Measurements from ENCODE around the gene KLF16.
A peak's percentile ranks its signal among the peaks of the same experiment; 100 is the strongest.

The KLF16 gene

DNA sequence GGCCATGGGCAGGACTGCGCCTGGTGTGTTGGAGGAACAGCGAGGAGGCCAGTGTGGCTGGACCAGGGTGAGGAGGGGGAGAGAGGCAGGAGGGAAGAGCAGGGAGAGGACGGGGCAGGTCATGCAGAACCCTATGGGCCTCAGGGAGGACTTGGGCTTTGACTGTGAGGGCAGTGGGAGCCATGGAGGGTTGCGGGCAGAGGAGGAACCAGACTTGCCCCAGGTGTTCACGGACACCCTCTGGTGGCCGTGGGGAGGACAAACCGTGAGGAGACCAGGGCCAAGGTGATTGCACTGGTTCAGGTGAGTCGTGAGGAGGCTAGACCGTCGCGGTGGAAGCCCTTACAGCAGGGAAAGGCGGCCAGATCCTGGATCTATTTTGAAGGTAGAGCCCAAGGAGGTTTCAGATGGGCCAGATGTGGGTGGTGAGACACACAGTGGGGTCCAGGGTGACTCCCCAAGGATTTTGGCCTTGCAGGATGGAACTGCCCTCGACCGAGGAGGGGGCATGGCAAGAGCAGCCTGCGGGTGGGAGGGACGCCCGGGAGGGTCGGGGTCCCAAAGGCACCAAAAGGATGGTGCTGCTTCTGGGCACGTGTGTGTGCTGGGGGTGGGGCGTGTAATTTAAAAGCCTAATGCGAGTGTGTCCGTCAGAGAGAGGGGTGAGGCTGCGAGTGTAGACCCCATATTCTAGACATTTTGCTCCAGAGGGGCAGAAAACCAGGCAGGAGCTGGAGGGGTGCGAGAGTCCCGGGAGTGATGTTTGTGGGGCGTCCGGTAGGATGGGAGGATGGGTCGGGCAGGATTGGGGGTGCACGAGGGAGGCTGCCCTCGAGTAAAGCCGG lies 12.3 kb downstream of the KLF16 start:
- H3K27ac ChIP-seq (ENCODE audit: low read depth, low read length, poor library complexity, severe bottlenecking): no peak overlapping the region
- no peak overlapping the region for H3K4me3 ChIP-seq (ENCODE audit: low read depth, low read length, poor library complexity, severe bottlenecking)
- H4K20me1 ChIP-seq (ENCODE audit: insufficient read depth, low read length): no peaks in the 10 kb centered on the region
- TF ChIP-seq EZH2 (IDR thresholded peaks at IDR 0.05; ENCODE audit: borderline replicate concordance, low read length) (no peak), CTCF (IDR thresholded peaks at IDR 0.05; ENCODE audit: low read length) (peak; percentile 55)
- no peak overlapping the region for H3K4me2 ChIP-seq (ENCODE audit: low read length)
- H3K79me2 ChIP-seq (ENCODE audit: insufficient read depth, low read length): peaks cover 20% of the 10 kb centered on the region
- no peaks in the 10 kb centered on the region for H3K36me3 ChIP-seq (ENCODE audit: insufficient read depth, low read length)
- H2AFZ ChIP-seq (ENCODE audit: low read length): no peak overlapping the region
- H3K9me2 ChIP-seq (ENCODE audit: low read depth, low read length): no peaks in the 10 kb centered on the region
- no peak overlapping the region for H3K9ac ChIP-seq (ENCODE audit: low read length)
- H3F3A ChIP-seq (ENCODE audit: insufficient read depth, low read length): no peaks in the 10 kb centered on the region
- H3K9me3 ChIP-seq (ENCODE audit: low read length): no peaks in the 10 kb centered on the region
- H3K27me3 ChIP-seq (ENCODE audit: insufficient read depth, low read length): no peaks in the 10 kb centered on the region
- peaks cover 60% of the 10 kb centered on the region for H3K4me1 ChIP-seq (ENCODE audit: insufficient read depth, low read length, severe bottlenecking)

DNA sequence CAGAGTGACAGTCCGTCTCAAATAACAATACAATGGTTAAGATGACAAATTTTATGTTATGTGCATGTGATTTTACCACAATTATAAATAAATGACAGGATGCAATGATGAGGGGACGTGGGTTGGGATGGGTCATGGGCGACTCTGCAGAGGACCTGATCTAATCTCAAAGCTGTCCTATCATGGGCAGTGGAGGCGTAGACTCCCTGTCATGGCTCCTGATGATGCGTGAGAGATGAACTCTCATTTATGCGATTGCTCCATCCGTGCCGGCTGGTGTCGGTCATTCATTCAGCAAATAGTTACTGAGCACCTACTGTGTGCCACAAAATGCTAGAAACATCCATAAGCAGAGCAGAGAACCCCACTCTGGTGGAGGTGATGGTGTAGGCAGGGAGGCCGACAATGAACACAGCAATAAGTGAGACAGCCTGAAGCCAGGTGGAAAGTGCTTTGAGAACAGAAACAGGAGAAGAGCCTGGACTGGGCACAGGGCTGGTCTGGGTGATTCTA lies 13.4 kb downstream of the KLF16 start:
- H3K9me3 ChIP-seq (ENCODE audit: low read length): no peaks in the 10 kb centered on the region
- H3K4me2 ChIP-seq (ENCODE audit: low read length): no peak overlapping the region
- no peaks in the 10 kb centered on the region for H3K27me3 ChIP-seq (ENCODE audit: insufficient read depth, low read length)
- H3K27ac ChIP-seq (ENCODE audit: low read depth, low read length, poor library complexity, severe bottlenecking): no peak overlapping the region
- TF ChIP-seq EZH2 (IDR thresholded peaks at IDR 0.05; ENCODE audit: borderline replicate concordance, low read length) (no peak), CTCF (IDR thresholded peaks at IDR 0.05; ENCODE audit: low read length) (no peak)
- H2AFZ ChIP-seq (ENCODE audit: low read length): no peak overlapping the region
- no peak overlapping the region for H3K9ac ChIP-seq (ENCODE audit: low read length)
- H3K9me2 ChIP-seq (ENCODE audit: low read depth, low read length): no peaks in the 10 kb centered on the region
- no peaks in the 10 kb centered on the region for H4K20me1 ChIP-seq (ENCODE audit: insufficient read depth, low read length)
- peaks cover 27% of the 10 kb centered on the region for H3K79me2 ChIP-seq (ENCODE audit: insufficient read depth, low read length)
- H3K36me3 ChIP-seq (ENCODE audit: insufficient read depth, low read length): no peaks in the 10 kb centered on the region
- H3K4me3 ChIP-seq (ENCODE audit: low read depth, low read length, poor library complexity, severe bottlenecking): no peak overlapping the region
- no peaks in the 10 kb centered on the region for H3F3A ChIP-seq (ENCODE audit: insufficient read depth, low read length)
- H3K4me1 ChIP-seq (ENCODE audit: insufficient read depth, low read length, severe bottlenecking): peaks cover 52% of the 10 kb centered on the region

GRCh38 chr19:1849132-1849474 lies 14.3 kb downstream of the KLF16 start:
- H4K20me1 ChIP-seq (ENCODE audit: insufficient read depth, low read length): no peaks in the 10 kb centered on the region
- TF ChIP-seq CTCF (IDR thresholded peaks at IDR 0.05; ENCODE audit: low read length) (no peak), EZH2 (IDR thresholded peaks at IDR 0.05; ENCODE audit: borderline replicate concordance, low read length) (no peak)
- H2AFZ ChIP-seq (ENCODE audit: low read length): no peak overlapping the region
- H3K36me3 ChIP-seq (ENCODE audit: insufficient read depth, low read length): peaks cover 3% of the 10 kb centered on the region; the same call in 1 of the 2 replicates
- no peaks in the 10 kb centered on the region for H3K9me2 ChIP-seq (ENCODE audit: low read depth, low read length)
- H3K4me3 ChIP-seq (ENCODE audit: low read depth, low read length, poor library complexity, severe bottlenecking): peak overlapping the region; percentile 98
- H3K9ac ChIP-seq (ENCODE audit: low read length): no peak overlapping the region
- H3F3A ChIP-seq (ENCODE audit: insufficient read depth, low read length): no peaks in the 10 kb centered on the region
- H3K4me1 ChIP-seq (ENCODE audit: insufficient read depth, low read length, severe bottlenecking): peaks cover 43% of the 10 kb centered on the region
- peak overlapping the region; percentile 8 for H3K27ac ChIP-seq (ENCODE audit: low read depth, low read length, poor library complexity, severe bottlenecking)
- no peaks in the 10 kb centered on the region for H3K27me3 ChIP-seq (ENCODE audit: insufficient read depth, low read length)
- H3K4me2 ChIP-seq (ENCODE audit: low read length): peak overlapping the region; percentile 59; the same call in 1 of the 2 replicates
- H3K79me2 ChIP-seq (ENCODE audit: insufficient read depth, low read length): peaks cover 28% of the 10 kb centered on the region
- no peaks in the 10 kb centered on the region for H3K9me3 ChIP-seq (ENCODE audit: low read length)

All from OCI-LY1 (cell line).